Keratinocyte (primary cell): ENCODE results near the gene GYG1. TPM values are rescaled to one million over a fixed set of nuclear protein-coding genes. Genes with fewer than 3 reads are reported as not detected.
A peak's percentile ranks its signal among the peaks of the same experiment; 100 is the strongest.

Experiments used
- DNase-seq: peaks from one replicate; pipeline ENCODE4 v3.0.0-alpha.2; 2011; ENCODE audit warnings: low read depth, missing footprints, low spot score
- FAIRE-seq: peaks from 2 replicates; lab custom pipeline; 2011; peaks lifted over from hg19 to GRCh38; lab: Jason Lieb, UNC
- H2AFZ ChIP-seq: 2 replicates; pipeline ENCODE4 v1.6.0; 2012; ENCODE audit warnings: low read length, control low read depth, inconsistent platforms; ENCODE audit not compliant: control insufficient read depth
- H3K27ac ChIP-seq: 2 replicates; pipeline ENCODE4 v1.5.1; 2011; ENCODE audit warnings: low read length; ENCODE audit not compliant: control insufficient read depth, insufficient read depth
- H3K27me3 ChIP-seq: 3 replicates; pipeline ENCODE4 v1.6.0; 2011; ENCODE audit warnings: low read length; ENCODE audit not compliant: control insufficient read depth, insufficient read depth; ENCODE audit errors: extremely low read depth
- H3K36me3 ChIP-seq, 2 experiments: 2 replicates in 1 of 2; 3 replicates in 1 of 2; pipeline ENCODE4 v1.5.1; 2011; ENCODE audit warnings: low read length in 2 of 2, mild to moderate bottlenecking in 1 of 2; ENCODE audit not compliant: control insufficient read depth in 2 of 2, insufficient read depth in 2 of 2; ENCODE audit errors: extremely low read depth in 1 of 2
- H3K4me1 ChIP-seq: 3 replicates; pipeline ENCODE4 v1.5.1; 2011; ENCODE audit warnings: low read length; ENCODE audit not compliant: control insufficient read depth, insufficient read depth; ENCODE audit errors: extremely low read depth
- H3K4me2 ChIP-seq: 3 replicates; pipeline ENCODE4 v1.6.0; 2011; ENCODE audit warnings: low read depth, low read length; ENCODE audit not compliant: control insufficient read depth, insufficient read depth; ENCODE audit errors: extremely low read depth
- H3K4me3 ChIP-seq, 3 experiments: fragments of 200-600 bp in 1 of 3; sonication (generic) in 1 of 3; 2 replicates in 2 of 3; 3 replicates in 1 of 3; pipeline ENCODE4 v1.5.1; 2011 to 2016; ENCODE audit warnings: low read length in 3 of 3, mild to moderate bottlenecking in 3 of 3, control low read depth in 2 of 3, inconsistent platforms in 1 of 3, low read depth in 1 of 3, mixed read lengths in 1 of 3, mixed run types in 1 of 3, moderate library complexity in 1 of 3; ENCODE audit not compliant: control insufficient read depth in 2 of 3, insufficient read depth in 2 of 3; ENCODE audit errors: extremely low read depth in 1 of 3
- H3K79me2 ChIP-seq: 2 replicates; pipeline ENCODE4 v1.6.0; 2012; ENCODE audit warnings: low read length; ENCODE audit not compliant: control insufficient read depth, insufficient read depth
- H3K9ac ChIP-seq: 3 replicates; pipeline ENCODE4 v1.6.0; 2011; ENCODE audit warnings: low read length; ENCODE audit not compliant: control insufficient read depth, insufficient read depth; ENCODE audit errors: extremely low read depth
- H3K9me1 ChIP-seq: 3 replicates; pipeline ENCODE4 v1.6.0; 2011; ENCODE audit warnings: low read length; ENCODE audit not compliant: control insufficient read depth, insufficient read depth; ENCODE audit errors: extremely low read depth
- H3K9me3 ChIP-seq: 2 replicates; pipeline ENCODE4 v1.5.1; 2012; ENCODE audit warnings: low read depth, low read length; ENCODE audit not compliant: control insufficient read depth
- H4K20me1 ChIP-seq: 3 replicates; pipeline ENCODE4 v1.6.0; 2011; ENCODE audit warnings: low read length; ENCODE audit not compliant: control insufficient read depth, insufficient read depth; ENCODE audit errors: extremely low read depth
- EZH2 ChIP-seq: IDR thresholded peaks from one replicate; pipeline ENCODE4 v1.6.1; 2012; ENCODE audit warnings: inconsistent platforms, mild to moderate bottlenecking, low read length, moderate library complexity
- dilution Hi-C: fragments of 300-500 bp; cut with MboI; formaldehyde crosslinking; loops from one replicate; pipeline ENCODE4 v1.7.0; 2020; ENCODE audit warnings: low sequenced_read_pairs; ENCODE audit not compliant: extremely low pct_ligation_motif_present
- polyA plus RNA-seq, 5 experiments: library from polyadenylated mRNA; depleted of rRNA in 3 of 5; stranded (reverse) in 3 of 5; stranded (forward) in 1 of 5; unstranded in 1 of 5; fragments of >200 nt; gene quantifications; 1 replicate in 1 of 5; 2 replicates in 3 of 5; 3 replicates in 1 of 5; pipeline versions ENCODE4 v1.2.1 to v1.2.3, GENCODE V29; 2011 to 2012; ENCODE audit warnings: missing spikeins in 2 of 5, low read depth in 1 of 5, low replicate concordance in 1 of 5
- TF ChIP-seq, protein P1 (sequence below), 3 experiments: IDR thresholded peaks in 1 of 3; conservative IDR thresholded peaks in 1 of 3; optimal IDR thresholded peaks in 1 of 3; 2 replicates in 2 of 3; 3 replicates in 1 of 3; pipeline versions ENCODE3 to v1.5.1; 2011; ENCODE audit warnings: low read length in 3 of 3, mild to moderate bottlenecking in 3 of 3, moderate library complexity in 2 of 3, control low read depth in 1 of 3, inconsistent platforms in 1 of 3; ENCODE audit not compliant: insufficient read depth in 2 of 3; ENCODE audit errors: extremely low read depth in 1 of 3

The GYG1 gene
- polyA plus RNA-seq, 1 donor (not counting 4 experiments of a cell fraction or from before 2014, with no cell fraction given) = 25.2 TPM

DNA sequence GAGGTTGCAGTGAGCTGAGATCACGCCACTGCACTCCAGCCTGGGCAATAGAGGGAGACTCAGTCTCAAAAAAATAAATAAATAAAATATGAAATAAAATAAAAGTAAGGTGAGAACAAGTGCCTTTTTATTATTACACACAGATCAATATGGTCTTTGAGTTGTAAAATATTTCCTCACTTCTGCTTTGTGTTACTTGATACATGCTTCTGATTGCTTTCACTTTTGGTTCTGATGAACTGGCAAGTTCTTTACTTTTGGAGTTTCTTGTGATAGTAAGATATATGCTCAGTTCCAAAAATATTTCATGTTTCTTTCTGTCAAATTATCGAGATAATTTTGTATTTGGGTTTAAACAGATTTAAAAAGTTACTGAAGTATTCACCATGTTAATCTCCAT is 16.6 kb upstream of the GYG1 start:
- Histone ChIP-seq H3K79me2 (no peaks in the 10 kb centered on the region), H3K9me1 (no peaks in the 10 kb centered on the region), H3K9me3 (no peaks in the 10 kb centered on the region), H3K4me2 (peak overlapping the region; percentile 83), H3K27ac (no peak overlapping the region), H3K4me1 (no peaks in the 10 kb centered on the region), H2AFZ (peak overlapping the region; percentile 76), H3K36me3 (no peaks in the 10 kb centered on the region), H3K9ac (no peak overlapping the region), H3K27me3 (no peaks in the 10 kb centered on the region), H4K20me1 (no peaks in the 10 kb centered on the region), H3K4me3 (peak overlapping the region in 2 of 3 experiments; percentile 48 to 60)
- TF ChIP-seq EZH2 = no peak
- TF ChIP-seq, protein P1, sequence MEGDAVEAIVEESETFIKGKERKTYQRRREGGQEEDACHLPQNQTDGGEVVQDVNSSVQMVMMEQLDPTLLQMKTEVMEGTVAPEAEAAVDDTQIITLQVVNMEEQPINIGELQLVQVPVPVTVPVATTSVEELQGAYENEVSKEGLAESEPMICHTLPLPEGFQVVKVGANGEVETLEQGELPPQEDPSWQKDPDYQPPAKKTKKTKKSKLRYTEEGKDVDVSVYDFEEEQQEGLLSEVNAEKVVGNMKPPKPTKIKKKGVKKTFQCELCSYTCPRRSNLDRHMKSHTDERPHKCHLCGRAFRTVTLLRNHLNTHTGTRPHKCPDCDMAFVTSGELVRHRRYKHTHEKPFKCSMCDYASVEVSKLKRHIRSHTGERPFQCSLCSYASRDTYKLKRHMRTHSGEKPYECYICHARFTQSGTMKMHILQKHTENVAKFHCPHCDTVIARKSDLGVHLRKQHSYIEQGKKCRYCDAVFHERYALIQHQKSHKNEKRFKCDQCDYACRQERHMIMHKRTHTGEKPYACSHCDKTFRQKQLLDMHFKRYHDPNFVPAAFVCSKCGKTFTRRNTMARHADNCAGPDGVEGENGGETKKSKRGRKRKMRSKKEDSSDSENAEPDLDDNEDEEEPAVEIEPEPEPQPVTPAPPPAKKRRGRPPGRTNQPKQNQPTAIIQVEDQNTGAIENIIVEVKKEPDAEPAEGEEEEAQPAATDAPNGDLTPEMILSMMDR (optimal IDR thresholded peaks at IDR 0.05 in 1 of 3, IDR thresholded peaks at IDR 0.05 in 1 of 3, conservative IDR thresholded peaks at IDR 0.05 in 1 of 3; ENCODE audit: extremely low read depth in 1 of 3, insufficient read depth in 2 of 3, low read length in 3 of 3) = no peak
- dilution Hi-C loops = no loop called here
- no peak for DNase-seq
- FAIRE-seq = no peak

DNA sequence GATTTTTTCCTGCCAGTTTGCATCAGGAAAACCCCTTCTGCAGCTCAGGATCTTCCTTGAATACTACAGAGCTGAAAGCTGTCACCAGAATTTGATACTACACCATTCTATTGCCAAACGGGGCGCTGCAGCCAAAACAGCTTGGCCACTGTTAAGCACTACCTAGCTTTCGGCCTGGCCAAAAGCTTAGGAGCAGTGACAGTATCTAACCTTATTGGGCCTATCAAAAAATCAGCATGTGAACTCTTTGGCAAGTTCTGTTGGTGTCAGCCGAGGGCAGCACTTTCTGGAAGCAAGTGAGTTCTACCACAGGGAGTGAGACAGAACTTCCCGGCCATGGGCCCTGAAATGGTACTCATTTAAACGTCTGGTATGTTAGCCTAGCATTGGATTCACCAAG is 16.1 kb upstream of the GYG1 start:
- peak overlapping the region; percentile 76 for H2AFZ ChIP-seq

More for the DNA sequence above, 16.1 kb upstream of the GYG1 start:
- H3K36me3 ChIP-seq = no peaks in the 10 kb centered on the region
- no peaks in the 10 kb centered on the region for H3K4me1 ChIP-seq
- no peaks in the 10 kb centered on the region for H3K27me3 ChIP-seq
- dilution Hi-C loops = no loop called here
- FAIRE-seq (peak; percentile 62), DNase-seq (no peak)
- H3K9me3 ChIP-seq = no peaks in the 10 kb centered on the region
- no peaks in the 10 kb centered on the region for H4K20me1 ChIP-seq
- TF ChIP-seq EZH2 = no peak
- TF ChIP-seq, protein P1 (optimal IDR thresholded peaks at IDR 0.05 in 1 of 3, IDR thresholded peaks at IDR 0.05 in 1 of 3, conservative IDR thresholded peaks at IDR 0.05 in 1 of 3; ENCODE audit: extremely low read depth in 1 of 3, insufficient read depth in 2 of 3, low read length in 3 of 3) = peak in 2 of 3 experiments; percentile 11 to 28
- H3K9ac ChIP-seq = no peak overlapping the region
- peak overlapping the region in 2 of 3 experiments; percentile 48 to 60 for H3K4me3 ChIP-seq
- H3K79me2 ChIP-seq = no peaks in the 10 kb centered on the region
- peak overlapping the region; percentile 83 for H3K4me2 ChIP-seq
- no peak overlapping the region for H3K27ac ChIP-seq
- H3K9me1 ChIP-seq = no peaks in the 10 kb centered on the region
